Keratinocyte (primary cell): ENCODE data around the gene BRCA1.

ENCODE experiments used
- EZH2 ChIP-seq: IDR thresholded peaks from one replicate; pipeline ENCODE4 v1.6.1; 2012; ENCODE audit warnings: inconsistent platforms, mild to moderate bottlenecking, low read length, moderate library complexity
- TF ChIP-seq, protein P1 (sequence below), 3 experiments: IDR thresholded peaks in 1 of 3; conservative IDR thresholded peaks in 1 of 3; optimal IDR thresholded peaks in 1 of 3; 2 replicates in 2 of 3; 3 replicates in 1 of 3; pipeline versions ENCODE3 to v1.5.1; 2011; ENCODE audit warnings: low read length in 3 of 3, mild to moderate bottlenecking in 3 of 3, moderate library complexity in 2 of 3, control low read depth in 1 of 3, inconsistent platforms in 1 of 3; ENCODE audit not compliant: insufficient read depth in 2 of 3; ENCODE audit errors: extremely low read depth in 1 of 3

DNA sequence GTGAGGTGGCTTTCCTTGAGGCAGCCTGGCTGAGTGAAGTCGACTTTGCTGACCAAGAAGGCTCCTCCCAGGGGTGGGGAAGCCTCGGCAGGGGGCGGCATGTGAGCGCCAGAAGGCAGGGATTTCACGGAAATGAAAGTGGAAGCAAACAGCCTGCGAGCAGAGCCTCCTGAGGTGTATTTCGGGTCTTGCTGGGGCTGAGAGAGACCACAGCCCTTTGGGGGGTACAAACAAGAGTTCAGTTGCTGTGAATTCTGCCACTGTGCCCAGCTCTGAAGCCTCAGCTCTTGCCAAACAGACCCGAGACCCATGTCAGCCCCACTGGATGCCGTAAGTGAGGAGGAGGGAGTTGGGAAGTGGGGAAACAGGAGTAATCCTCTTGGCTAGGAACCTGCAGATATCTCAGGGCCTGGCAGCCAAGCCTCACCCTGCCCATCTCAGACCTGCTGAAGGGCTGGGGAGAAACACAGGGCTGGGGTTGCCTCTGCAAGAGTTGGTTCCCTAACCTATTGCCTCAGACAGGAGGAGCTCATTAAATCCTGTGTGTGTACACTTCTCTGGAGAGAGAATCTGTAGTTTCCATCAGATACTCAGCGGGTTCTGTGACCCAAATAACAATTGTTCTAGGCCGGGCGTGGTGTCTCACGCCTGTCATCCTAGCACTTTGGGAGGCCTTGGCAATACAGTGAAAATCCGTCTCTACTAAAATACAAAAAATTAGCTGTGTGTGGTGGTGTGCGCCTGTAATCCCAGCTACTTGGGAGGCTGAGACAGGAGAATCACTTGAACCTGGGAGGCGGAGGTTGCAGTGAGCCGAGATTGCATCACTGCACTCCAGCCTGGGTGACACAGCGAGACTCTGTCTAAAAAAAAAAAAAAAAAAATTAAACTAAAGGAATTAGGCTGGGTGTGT, 118.3 kb downstream of the BRCA1 start, which contains the start of gene IFI35:
- TF ChIP-seq, protein P1, sequence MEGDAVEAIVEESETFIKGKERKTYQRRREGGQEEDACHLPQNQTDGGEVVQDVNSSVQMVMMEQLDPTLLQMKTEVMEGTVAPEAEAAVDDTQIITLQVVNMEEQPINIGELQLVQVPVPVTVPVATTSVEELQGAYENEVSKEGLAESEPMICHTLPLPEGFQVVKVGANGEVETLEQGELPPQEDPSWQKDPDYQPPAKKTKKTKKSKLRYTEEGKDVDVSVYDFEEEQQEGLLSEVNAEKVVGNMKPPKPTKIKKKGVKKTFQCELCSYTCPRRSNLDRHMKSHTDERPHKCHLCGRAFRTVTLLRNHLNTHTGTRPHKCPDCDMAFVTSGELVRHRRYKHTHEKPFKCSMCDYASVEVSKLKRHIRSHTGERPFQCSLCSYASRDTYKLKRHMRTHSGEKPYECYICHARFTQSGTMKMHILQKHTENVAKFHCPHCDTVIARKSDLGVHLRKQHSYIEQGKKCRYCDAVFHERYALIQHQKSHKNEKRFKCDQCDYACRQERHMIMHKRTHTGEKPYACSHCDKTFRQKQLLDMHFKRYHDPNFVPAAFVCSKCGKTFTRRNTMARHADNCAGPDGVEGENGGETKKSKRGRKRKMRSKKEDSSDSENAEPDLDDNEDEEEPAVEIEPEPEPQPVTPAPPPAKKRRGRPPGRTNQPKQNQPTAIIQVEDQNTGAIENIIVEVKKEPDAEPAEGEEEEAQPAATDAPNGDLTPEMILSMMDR (optimal IDR thresholded peaks at IDR 0.05 in 1 of 3, IDR thresholded peaks at IDR 0.05 in 1 of 3, conservative IDR thresholded peaks at IDR 0.05 in 1 of 3; ENCODE audit: extremely low read depth in 1 of 3, insufficient read depth in 2 of 3, low read length in 3 of 3), result peak in 2 of 3 experiments; percentile 34 to 53
- TF ChIP-seq EZH2, result no peak
